Measurements from ENCODE around the gene NAV2. TPM values are rescaled to one million over a fixed set of nuclear protein-coding genes. Genes with fewer than 3 reads are reported as not detected.

NAV2 gene
- total RNA-seq, 1 experiment from 2014 or later = 2.1 TPM

DNA sequence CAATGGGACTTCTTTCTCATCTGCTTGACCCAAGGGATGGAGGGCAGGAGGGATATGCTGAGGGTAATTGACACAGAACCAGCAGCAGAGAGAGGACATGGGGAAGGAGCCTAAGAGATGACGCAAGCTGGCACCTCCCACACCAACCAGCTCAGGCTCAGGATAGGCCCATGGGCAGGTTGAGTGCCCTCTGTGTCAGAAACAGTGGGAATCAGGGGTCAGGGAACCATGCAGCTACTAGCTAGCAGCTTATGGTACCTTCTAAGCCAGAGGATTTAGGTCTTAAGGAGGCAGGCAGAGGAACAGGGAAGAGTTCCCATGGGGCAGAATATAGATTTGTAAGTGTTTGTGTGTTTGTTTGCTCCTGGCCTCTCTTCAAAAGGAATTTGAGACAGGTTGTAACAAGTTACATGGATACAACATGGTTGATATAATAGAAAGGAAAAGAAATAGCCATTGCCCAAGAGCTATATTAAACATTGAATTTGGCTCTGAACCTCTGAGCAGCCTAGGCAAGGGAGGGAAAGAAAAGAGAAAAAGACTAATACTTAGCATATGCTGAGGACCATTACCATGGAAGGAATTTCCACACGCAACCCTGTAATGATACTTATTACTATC, 39.9 kb upstream of the NAV2 start:
- ChIA-PET POLR2A (no interaction called here), RAD21 (ENCODE audit: low non-redundant PET in 1 of 2, low total read pairs in 2 of 2, uncharacterized antibody in 2 of 2, unreplicated experiment in 2 of 2) (no interaction called here), CTCF (interaction anchor here (1.1 kb wide), 1 partner anchor 15 kb away, joined by 3 read pairs; no protein-coding TSS in a partner anchor)
- no peaks in the 10 kb centered on the region for H3K27me3 ChIP-seq (ENCODE audit: insufficient read depth, low read length)
- DNase-seq (ENCODE audit: low read depth, low spot score) = no peak
- H3K9me3 ChIP-seq (ENCODE audit: control insufficient read depth in 1 of 2, insufficient read depth in 1 of 2, low read depth in 1 of 2, low read length in 2 of 2) = no peaks in the 10 kb centered on the region
- no peak overlapping the region for H3K27ac ChIP-seq (ENCODE audit: low read depth, low read length)
- TF ChIP-seq FOSL1 (IDR thresholded peaks at IDR 0.05; ENCODE audit: low read depth) (no peak), TCF7L2 (IDR thresholded peaks at IDR 0.05; ENCODE audit: borderline replicate concordance, extremely low read depth, insufficient read depth, insufficient read length) (no peak), ZNF274 (IDR thresholded peaks at IDR 0.05; ENCODE audit: low read depth, low read length) (no peak), POLR2A (IDR thresholded peaks at IDR 0.05; ENCODE audit: borderline replicate concordance, extremely low read depth, insufficient read depth, insufficient read length) (no peak), POLR2AphosphoS5 (IDR thresholded peaks at IDR 0.05; ENCODE audit: low read depth, low read length) (no peak), ZFX (IDR thresholded peaks at IDR 0.05) (no peak), SRF (IDR thresholded peaks at IDR 0.05; ENCODE audit: low read depth) (no peak), SP1 (IDR thresholded peaks at IDR 0.05; ENCODE audit: low read depth) (no peak)
- TF ChIP-seq, protein P1, sequence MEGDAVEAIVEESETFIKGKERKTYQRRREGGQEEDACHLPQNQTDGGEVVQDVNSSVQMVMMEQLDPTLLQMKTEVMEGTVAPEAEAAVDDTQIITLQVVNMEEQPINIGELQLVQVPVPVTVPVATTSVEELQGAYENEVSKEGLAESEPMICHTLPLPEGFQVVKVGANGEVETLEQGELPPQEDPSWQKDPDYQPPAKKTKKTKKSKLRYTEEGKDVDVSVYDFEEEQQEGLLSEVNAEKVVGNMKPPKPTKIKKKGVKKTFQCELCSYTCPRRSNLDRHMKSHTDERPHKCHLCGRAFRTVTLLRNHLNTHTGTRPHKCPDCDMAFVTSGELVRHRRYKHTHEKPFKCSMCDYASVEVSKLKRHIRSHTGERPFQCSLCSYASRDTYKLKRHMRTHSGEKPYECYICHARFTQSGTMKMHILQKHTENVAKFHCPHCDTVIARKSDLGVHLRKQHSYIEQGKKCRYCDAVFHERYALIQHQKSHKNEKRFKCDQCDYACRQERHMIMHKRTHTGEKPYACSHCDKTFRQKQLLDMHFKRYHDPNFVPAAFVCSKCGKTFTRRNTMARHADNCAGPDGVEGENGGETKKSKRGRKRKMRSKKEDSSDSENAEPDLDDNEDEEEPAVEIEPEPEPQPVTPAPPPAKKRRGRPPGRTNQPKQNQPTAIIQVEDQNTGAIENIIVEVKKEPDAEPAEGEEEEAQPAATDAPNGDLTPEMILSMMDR (IDR thresholded peaks at IDR 0.05 in 2 of 3, conservative IDR thresholded peaks at IDR 0.05 in 1 of 3; ENCODE audit: borderline replicate concordance in 1 of 3, insufficient read depth in 1 of 3, low read depth in 2 of 3, low read length in 2 of 3) = no peak
- H3K36me3 ChIP-seq (ENCODE audit: control insufficient read depth in 1 of 2, insufficient read depth in 2 of 2, low read length in 2 of 2) = no peaks in the 10 kb centered on the region
- no peaks in the 10 kb centered on the region for H3K9me2 ChIP-seq (ENCODE audit: insufficient read depth)
- intact Hi-C loops (cut with micrococcal nuclease) = no loop called here
- ATAC-seq = no peak
- H2AFZ ChIP-seq (ENCODE audit: low read depth, low read length, poor library complexity, severe bottlenecking) = no peak overlapping the region
- BruUV-seq (replicated peaks) = no TSS peak
- no peak overlapping the region for H3K4me2 ChIP-seq (ENCODE audit: low read length)
- peaks cover 6 to 36% of the 10 kb centered on the region in 2 experiments; a peak in 3 of 4 replicates for H3K4me1 ChIP-seq (ENCODE audit: control insufficient read depth in 1 of 2, insufficient read depth in 2 of 2, low read length in 2 of 2)
- no peaks in the 10 kb centered on the region for H3K79me2 ChIP-seq (ENCODE audit: insufficient read depth, low read length)
- no peaks in the 10 kb centered on the region for H4K20me1 ChIP-seq (ENCODE audit: insufficient read depth)
- H3K9ac ChIP-seq (ENCODE audit: low read length) = no peak overlapping the region
- no peak overlapping the region for H3K4me3 ChIP-seq (replicated peaks in 1 of 2; ENCODE audit: low read depth in 1 of 2, low read length in 2 of 2)

Data from HCT116 (cell line).